Measurements from ENCODE around the gene ABCF1. TPM values are rescaled to one million over a fixed set of nuclear protein-coding genes. Genes with fewer than 3 reads are reported as not detected.

The ABCF1 gene
- total and polyA plus RNA-seq, 9 of the 15 experiments (the other 6 are each of a cell fraction or from before 2014, with no cell fraction given), result 41.6 to 193 (median 102) TPM

DNA sequence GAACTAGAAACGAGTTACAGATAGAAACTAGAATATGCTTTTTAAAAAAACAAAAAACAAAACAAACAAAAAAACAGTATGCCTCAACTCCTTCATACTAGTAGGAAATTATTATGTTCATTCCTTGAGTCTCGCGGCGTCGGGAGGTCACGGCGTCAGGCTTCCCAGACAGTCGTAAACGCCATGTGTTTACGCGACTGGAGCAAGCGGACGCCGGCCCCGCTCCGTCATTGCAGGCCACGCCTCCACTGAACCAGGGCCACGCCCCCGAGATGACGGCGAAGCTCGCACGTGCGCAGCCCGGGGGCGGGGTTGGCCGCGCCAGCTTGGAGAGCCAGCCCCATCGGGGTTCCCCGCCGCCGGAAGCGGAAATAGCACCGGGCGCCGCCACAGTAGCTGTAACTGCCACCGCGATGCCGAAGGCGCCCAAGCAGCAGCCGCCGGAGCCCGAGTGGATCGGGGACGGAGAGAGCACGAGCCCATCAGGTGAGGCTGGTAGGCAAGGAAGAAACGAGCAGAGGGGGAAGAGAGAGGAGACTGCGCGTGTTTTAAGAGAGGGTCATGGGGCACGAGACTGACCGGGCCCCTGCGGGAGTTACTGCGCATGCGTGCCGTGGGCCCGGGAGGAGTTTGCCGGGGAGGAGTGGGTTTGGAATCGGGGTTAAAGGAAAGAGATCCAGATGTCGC is at the start of gene ABCF1 (continued):
- TF ChIP-seq, protein P1, sequence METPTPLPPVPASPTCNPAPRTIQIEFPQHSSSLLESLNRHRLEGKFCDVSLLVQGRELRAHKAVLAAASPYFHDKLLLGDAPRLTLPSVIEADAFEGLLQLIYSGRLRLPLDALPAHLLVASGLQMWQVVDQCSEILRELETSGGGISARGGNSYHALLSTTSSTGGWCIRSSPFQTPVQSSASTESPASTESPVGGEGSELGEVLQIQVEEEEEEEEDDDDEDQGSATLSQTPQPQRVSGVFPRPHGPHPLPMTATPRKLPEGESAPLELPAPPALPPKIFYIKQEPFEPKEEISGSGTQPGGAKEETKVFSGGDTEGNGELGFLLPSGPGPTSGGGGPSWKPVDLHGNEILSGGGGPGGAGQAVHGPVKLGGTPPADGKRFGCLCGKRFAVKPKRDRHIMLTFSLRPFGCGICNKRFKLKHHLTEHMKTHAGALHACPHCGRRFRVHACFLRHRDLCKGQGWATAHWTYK (CRISPR knock-in tag; IDR thresholded peaks at IDR 0.05), result peak; percentile 71; the same call in 1 of the 2 replicates
- peak; percentile 18; the same call in 1 of the 2 replicates for TF ChIP-seq TCF3 (CRISPR knock-in tag; IDR thresholded peaks at IDR 0.05)
- TF ChIP-seq KDM5B (IDR thresholded peaks at IDR 0.05; ENCODE audit: insufficient replicate concordance, low read depth, low read length), result peak; percentile 94
- TF ChIP-seq, protein P2, sequence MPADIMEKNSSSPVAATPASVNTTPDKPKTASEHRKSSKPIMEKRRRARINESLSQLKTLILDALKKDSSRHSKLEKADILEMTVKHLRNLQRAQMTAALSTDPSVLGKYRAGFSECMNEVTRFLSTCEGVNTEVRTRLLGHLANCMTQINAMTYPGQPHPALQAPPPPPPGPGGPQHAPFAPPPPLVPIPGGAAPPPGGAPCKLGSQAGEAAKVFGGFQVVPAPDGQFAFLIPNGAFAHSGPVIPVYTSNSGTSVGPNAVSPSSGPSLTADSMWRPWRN (IDR thresholded peaks at IDR 0.05; ENCODE audit: low read depth), result no peak
- no peak for TF ChIP-seq CEBPB (tag; IDR thresholded peaks at IDR 0.05)
- TF ChIP-seq, protein P3, sequence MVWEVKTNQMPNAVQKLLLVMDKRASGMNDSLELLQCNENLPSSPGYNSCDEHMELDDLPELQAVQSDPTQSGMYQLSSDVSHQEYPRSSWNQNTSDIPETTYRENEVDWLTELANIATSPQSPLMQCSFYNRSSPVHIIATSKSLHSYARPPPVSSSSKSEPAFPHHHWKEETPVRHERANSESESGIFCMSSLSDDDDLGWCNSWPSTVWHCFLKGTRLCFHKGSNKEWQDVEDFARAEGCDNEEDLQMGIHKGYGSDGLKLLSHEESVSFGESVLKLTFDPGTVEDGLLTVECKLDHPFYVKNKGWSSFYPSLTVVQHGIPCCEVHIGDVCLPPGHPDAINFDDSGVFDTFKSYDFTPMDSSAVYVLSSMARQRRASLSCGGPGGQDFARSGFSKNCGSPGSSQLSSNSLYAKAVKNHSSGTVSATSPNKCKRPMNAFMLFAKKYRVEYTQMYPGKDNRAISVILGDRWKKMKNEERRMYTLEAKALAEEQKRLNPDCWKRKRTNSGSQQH (CRISPR knock-in tag; IDR thresholded peaks at IDR 0.05), result peak; percentile 88
- 0 out of 2 replicates have a peak, but pooled peaks have one; percentile 16 for TF ChIP-seq XRCC5 (IDR thresholded peaks at IDR 0.05; ENCODE audit: low read depth, low read length)
- no peak for TF ChIP-seq JUNB (CRISPR knock-in tag; conservative IDR thresholded peaks at IDR 0.05)

All from K562 (cell line).